ENCODE data around the gene CYP4Z1. TPM values are rescaled to one million over a fixed set of nuclear protein-coding genes. Genes with fewer than 3 reads are reported as not detected.
"Not testable (repeated sequence)": the region's sequence is repeated elsewhere in the genome, so short reads cannot be mapped to it uniquely, and the experiment has no call there.

The CYP4Z1 gene
- polyA plus RNA-seq, 1 of the 3 experiments (the other 2 are of a cell fraction) = not detected

DNA sequence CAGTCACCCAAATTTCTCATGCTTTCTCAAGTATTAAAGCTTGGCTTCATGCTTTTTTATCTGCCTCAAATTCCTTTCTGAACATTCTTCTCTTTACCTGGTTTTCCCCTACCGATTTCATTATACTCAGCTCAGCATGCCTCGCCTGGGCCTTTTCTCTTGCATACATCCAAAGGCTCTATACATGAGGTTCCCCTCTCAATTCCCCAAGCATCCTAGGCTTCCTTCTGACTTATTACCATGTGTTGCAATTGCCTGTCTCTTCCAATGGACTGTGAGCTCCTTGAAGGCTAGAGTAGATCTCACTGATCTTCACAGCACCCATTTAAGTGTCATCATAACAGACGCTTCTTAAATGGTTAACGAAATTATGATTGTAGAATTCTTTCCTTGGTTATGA lies 46.1 kb downstream of the CYP4Z1 start:
- no peak for TF ChIP-seq RAD21 (IDR thresholded peaks at IDR 0.05; ENCODE audit: low read length)
- no peak for TF ChIP-seq FOXM1 (IDR thresholded peaks at IDR 0.05; ENCODE audit: low read depth)
- no peak for TF ChIP-seq SIN3A (IDR thresholded peaks at IDR 0.05; ENCODE audit: borderline replicate concordance, low read depth, low read length)
- TF ChIP-seq, protein P1, sequence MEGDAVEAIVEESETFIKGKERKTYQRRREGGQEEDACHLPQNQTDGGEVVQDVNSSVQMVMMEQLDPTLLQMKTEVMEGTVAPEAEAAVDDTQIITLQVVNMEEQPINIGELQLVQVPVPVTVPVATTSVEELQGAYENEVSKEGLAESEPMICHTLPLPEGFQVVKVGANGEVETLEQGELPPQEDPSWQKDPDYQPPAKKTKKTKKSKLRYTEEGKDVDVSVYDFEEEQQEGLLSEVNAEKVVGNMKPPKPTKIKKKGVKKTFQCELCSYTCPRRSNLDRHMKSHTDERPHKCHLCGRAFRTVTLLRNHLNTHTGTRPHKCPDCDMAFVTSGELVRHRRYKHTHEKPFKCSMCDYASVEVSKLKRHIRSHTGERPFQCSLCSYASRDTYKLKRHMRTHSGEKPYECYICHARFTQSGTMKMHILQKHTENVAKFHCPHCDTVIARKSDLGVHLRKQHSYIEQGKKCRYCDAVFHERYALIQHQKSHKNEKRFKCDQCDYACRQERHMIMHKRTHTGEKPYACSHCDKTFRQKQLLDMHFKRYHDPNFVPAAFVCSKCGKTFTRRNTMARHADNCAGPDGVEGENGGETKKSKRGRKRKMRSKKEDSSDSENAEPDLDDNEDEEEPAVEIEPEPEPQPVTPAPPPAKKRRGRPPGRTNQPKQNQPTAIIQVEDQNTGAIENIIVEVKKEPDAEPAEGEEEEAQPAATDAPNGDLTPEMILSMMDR (IDR thresholded peaks at IDR 0.05) = no peak
- Histone ChIP-seq H3K9me3 (no peaks in the 10 kb centered on the region), H3K79me2 (ENCODE audit: insufficient read depth) (no peaks in the 10 kb centered on the region), H3K9ac (no peak overlapping the region), H4K20me1 (ENCODE audit: insufficient read depth) (no peaks in the 10 kb centered on the region), H3K4me2 (no peak overlapping the region), H3K27me3 (ENCODE audit: insufficient read depth) (no peaks in the 10 kb centered on the region), H3K4me3 (ENCODE audit: low read depth in 2 of 2, low read length in 1 of 2) (no peak overlapping the region), H3K4me1 (ENCODE audit: control insufficient read depth in 1 of 2, insufficient read depth in 2 of 2, low read depth in 1 of 2, low read length in 1 of 2) (0 out of 4 replicates have a peak, but pooled peaks cover 0 to 3% of the 10 kb centered on the region in 2 experiments), H3K27ac (ENCODE audit: low read depth in 2 of 2, low read length in 1 of 2) (no peak overlapping the region), H3K9me2 (no peaks in the 10 kb centered on the region), H3F3A (replicated peaks; ENCODE audit: insufficient read depth) (peaks cover 14% of the 10 kb centered on the region), H2AFZ (ENCODE audit: low read depth) (no peak overlapping the region), H3K36me3 (replicated peaks in 1 of 2; ENCODE audit: control insufficient read depth in 1 of 2, insufficient read depth in 2 of 2, low read length in 1 of 2) (no peaks in the 10 kb centered on the region)
- POLR2A ChIA-PET = no interaction called here
- CTCF ChIA-PET = interaction anchor here (1.0 kb wide), 1 partner anchor 66 kb away, joined by 3 read pairs; no protein-coding TSS in a partner anchor
- 62% methylated on average over 4 of the region's 4 CpGs for WGBS (ENCODE audit: low lambda C conversion rate)
- no peak for DNase-seq

DNA sequence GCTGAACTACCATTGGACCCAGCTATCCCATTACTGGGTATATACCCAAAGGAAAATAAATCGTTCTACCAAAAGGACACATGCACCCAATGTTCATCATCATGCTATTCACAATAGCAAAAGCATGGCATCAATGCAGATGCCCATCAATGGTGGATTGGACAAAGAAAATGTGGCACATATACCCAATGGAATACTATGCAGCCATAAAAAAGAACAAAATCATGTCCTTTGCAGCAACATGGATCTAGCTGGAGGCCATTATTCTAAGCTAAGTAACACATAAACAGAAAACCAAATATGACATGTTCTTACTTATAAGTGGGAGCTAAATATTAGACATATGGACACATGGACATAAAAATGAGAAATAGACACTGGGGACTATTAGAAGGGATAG lies 54.0 kb downstream of the CYP4Z1 start:
- DNase-seq; H3F3A ChIP-seq (replicated peaks; ENCODE audit: insufficient read depth); H3K4me2 ChIP-seq; H4K20me1 ChIP-seq (ENCODE audit: insufficient read depth); H3K27ac ChIP-seq (ENCODE audit: low read depth in 2 of 2, low read length in 1 of 2); H3K4me3 ChIP-seq (ENCODE audit: low read depth in 2 of 2, low read length in 1 of 2); H3K79me2 ChIP-seq (ENCODE audit: insufficient read depth); H3K27me3 ChIP-seq (ENCODE audit: insufficient read depth); H3K9me3 ChIP-seq; POLR2A ChIA-PET; H2AFZ ChIP-seq (ENCODE audit: low read depth); H3K4me1 ChIP-seq (ENCODE audit: control insufficient read depth in 1 of 2, insufficient read depth in 2 of 2, low read depth in 1 of 2, low read length in 1 of 2); H3K9me2 ChIP-seq; CTCF ChIA-PET; H3K9ac ChIP-seq; H3K36me3 ChIP-seq (replicated peaks in 1 of 2; ENCODE audit: control insufficient read depth in 1 of 2, insufficient read depth in 2 of 2, low read length in 1 of 2): not testable (repeated sequence)
- whole genome bisulfite sequencing (ENCODE audit: low lambda C conversion rate) = 19% methylated on average over 1 of the region's 1 CpG

DNA sequence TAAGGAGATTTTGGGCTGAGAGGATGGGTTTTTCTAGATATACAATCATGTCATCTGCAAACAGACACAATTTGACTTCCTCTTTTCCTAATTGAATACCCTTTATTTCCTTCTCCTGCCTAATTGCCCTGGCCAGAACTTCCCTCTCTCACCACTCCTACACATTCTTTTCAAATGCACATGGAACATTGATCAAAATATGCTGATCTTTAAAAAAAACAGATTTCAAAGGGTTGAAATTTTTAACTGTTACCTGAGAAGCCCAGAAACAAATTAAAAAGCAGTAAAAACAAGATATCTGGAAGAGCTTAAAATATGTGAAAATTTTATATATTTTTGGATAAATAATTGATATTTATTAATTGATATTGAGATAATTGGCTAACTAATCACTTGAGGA lies 57.8 kb downstream of the CYP4Z1 start:
- CTCF ChIA-PET = interaction anchor here (0.8 kb wide), 1 partner anchor 54 kb away, joined by 3 read pairs; no protein-coding TSS in a partner anchor
- H3F3A ChIP-seq (replicated peaks; ENCODE audit: insufficient read depth) = not testable (repeated sequence)

DNA sequence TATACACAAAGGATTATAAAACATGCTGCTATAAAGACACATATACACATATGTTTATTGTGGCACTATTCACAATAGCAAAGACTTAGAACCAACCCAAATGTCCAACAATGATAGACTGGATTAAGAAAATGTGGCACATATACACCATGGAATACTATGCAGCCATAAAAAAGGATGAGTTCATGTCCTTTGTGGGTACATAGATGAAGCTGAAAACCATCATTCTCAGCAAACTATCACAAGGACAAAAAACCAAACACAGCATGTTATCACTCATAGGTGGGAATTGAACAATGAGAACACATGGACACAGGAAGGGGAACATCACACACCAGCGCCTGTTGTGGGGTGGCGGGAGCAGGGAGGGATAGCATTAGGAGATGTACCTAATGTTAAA lies 60.0 kb downstream of the CYP4Z1 start:
- POLR2A ChIA-PET = interaction anchor here (1.0 kb wide), 1 partner anchor 12 kb away, joined by 3 read pairs; no protein-coding TSS in a partner anchor
- H3K36me3 ChIP-seq (replicated peaks in 1 of 2; ENCODE audit: control insufficient read depth in 1 of 2, insufficient read depth in 2 of 2, low read length in 1 of 2); H4K20me1 ChIP-seq (ENCODE audit: insufficient read depth); DNase-seq; H3K4me1 ChIP-seq (ENCODE audit: control insufficient read depth in 1 of 2, insufficient read depth in 2 of 2, low read depth in 1 of 2, low read length in 1 of 2); H3K27ac ChIP-seq (ENCODE audit: low read depth in 2 of 2, low read length in 1 of 2); H3F3A ChIP-seq (replicated peaks; ENCODE audit: insufficient read depth); H3K4me3 ChIP-seq (ENCODE audit: low read depth in 2 of 2, low read length in 1 of 2); CTCF ChIA-PET; H3K27me3 ChIP-seq (ENCODE audit: insufficient read depth); H2AFZ ChIP-seq (ENCODE audit: low read depth); H3K79me2 ChIP-seq (ENCODE audit: insufficient read depth); H3K9me3 ChIP-seq; H3K9ac ChIP-seq; H3K9me2 ChIP-seq; H3K4me2 ChIP-seq: not testable (repeated sequence)
- 95% methylated on average over 2 of the region's 2 CpGs for WGBS (ENCODE audit: low lambda C conversion rate)

More for the DNA sequence above, 57.8 kb downstream of the CYP4Z1 start:
- H3K9me2 ChIP-seq; H4K20me1 ChIP-seq (ENCODE audit: insufficient read depth); H2AFZ ChIP-seq (ENCODE audit: low read depth); DNase-seq; H3K36me3 ChIP-seq (replicated peaks in 1 of 2; ENCODE audit: control insufficient read depth in 1 of 2, insufficient read depth in 2 of 2, low read length in 1 of 2); H3K4me2 ChIP-seq; POLR2A ChIA-PET; H3K79me2 ChIP-seq (ENCODE audit: insufficient read depth); H3K9ac ChIP-seq; H3K4me1 ChIP-seq (ENCODE audit: control insufficient read depth in 1 of 2, insufficient read depth in 2 of 2, low read depth in 1 of 2, low read length in 1 of 2); H3K27ac ChIP-seq (ENCODE audit: low read depth in 2 of 2, low read length in 1 of 2); H3K9me3 ChIP-seq; H3K27me3 ChIP-seq (ENCODE audit: insufficient read depth); H3K4me3 ChIP-seq (ENCODE audit: low read depth in 2 of 2, low read length in 1 of 2): not testable (repeated sequence)
